ENCODE measurements around the gene GSTCD.

GRCh38 chr4:105710012-105710600, 1.5 kb downstream of the GSTCD start:
- TF ChIP-seq MAX (CRISPR knock-in tag; IDR thresholded peaks at IDR 0.05), result no peak
- TF ChIP-seq ZNF423 (CRISPR knock-in tag; IDR thresholded peaks at IDR 0.05), result no peak
- no peak for TF ChIP-seq USF2 (CRISPR knock-in tag; IDR thresholded peaks at IDR 0.05)
- no peak for TF ChIP-seq SP1 (CRISPR knock-in tag; conservative IDR thresholded peaks at IDR 0.05)
- no peak for TF ChIP-seq MXD4 (CRISPR knock-in tag; IDR thresholded peaks at IDR 0.05; ENCODE audit: borderline replicate concordance)

Measured in WTC11 (cell line).